Measurements from ENCODE around the gene PVR.
"Not testable (repeated sequence)": the region's sequence is repeated elsewhere in the genome, so short reads cannot be mapped to it uniquely, and the experiment has no call there.

Gene PVR

GRCh38 chr19:44648631-44649251 is 5.0 kb downstream of the PVR start:
- no peak for DNase-seq

DNA sequence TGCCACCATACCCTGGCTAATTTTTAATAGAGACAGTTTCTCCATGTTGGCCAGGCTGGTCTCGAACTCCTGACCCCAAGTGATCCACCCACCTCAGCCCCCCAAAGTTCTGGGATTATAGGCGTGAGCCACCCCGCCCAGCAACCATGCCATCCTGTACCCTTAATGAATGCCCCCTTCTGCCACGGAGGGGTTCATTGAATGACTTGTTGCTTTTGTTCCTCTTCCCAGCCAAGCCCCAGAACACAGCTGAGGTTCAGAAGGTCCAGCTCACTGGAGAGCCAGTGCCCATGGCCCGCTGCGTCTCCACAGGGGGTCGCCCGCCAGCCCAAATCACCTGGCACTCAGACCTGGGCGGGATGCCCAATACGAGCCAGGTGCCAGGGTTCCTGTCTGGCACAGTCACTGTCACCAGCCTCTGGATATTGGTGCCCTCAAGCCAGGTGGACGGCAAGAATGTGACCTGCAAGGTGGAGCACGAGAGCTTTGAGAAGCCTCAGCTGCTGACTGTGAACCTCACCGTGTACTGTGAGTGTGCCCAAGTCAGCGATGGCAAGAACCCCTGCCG is 6.0 kb downstream of the PVR start:
- DNase-seq: no peak

- no peak for DNase-seq
Observed at GRCh38 chr19:44653343-44653742, 9.6 kb downstream of the PVR start.

DNA sequence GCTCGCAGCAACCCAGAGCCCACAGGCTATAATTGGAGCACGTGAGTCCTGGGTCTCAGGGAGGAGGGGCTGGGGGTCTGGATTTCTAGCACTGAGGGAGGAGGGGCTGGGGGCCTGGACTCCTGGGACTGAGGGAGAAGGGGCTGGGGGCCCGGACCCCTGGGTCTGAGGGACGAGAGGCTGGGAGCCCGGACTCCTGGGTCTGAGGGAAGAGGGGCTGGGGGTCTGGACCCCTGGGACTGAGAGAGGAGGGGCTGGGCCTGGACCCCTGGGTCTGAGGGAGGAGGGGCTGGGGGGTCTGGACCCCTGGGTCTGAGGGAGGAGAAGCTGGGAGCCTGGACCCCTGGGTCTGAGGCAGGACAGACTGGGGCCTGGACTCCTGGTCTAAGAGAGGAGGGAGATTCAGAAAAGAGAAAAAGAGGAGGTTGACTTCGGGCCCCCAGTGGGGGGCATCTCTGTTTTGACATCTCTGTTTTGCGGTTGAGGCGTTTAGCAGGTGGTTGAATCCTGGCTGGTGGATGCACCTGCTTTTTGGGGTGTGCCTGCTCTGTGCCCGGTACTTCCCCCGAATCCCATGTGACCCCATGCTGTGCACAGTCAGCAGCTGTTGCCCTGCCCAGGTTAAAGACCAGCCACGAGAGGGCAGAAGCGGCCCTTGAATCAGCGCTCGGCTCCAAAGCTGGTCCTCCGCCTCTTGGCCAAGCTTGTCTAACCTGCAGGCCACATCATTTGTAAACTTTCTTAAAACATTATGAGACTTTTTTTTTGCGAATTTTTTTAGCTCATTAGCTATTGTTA is 10.5 kb downstream of the PVR start:
- peak; percentile 74 to 82 for DNase-seq

DNA sequence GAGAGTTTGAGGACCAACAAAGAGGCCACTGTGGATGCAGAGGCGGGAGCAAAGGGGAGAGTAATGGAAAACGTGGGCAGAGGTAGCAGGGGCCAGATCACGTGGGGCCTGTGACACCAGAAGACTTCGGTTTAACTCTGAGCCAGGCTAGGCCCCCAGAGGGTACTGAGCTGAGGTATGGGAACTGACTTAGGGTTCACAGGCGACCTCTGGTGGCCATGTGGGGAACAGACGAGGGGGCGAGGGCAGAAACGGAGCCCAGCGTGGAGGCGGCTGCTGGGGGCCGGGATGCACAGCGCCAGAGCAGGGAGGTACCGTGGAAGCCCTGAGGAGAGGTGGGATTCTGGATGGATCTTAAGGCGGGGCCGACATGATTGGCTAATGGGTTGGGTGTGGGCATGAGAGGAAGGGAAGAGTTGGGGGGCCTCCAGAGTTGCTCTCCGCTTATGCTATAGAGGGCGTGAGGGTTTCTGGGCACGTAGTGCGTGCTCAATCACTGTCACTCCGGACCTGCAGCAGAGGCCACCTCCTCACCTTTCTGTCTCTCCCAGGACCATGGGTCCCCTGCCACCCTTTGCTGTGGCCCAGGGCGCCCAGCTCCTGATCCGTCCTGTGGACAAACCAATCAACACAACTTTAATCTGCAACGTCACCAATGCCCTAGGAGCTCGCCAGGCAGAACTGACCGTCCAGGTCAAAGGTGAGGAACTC is 13.7 kb downstream of the PVR start:
- peak; percentile 76 to 79 for DNase-seq

- DNase-seq: no peak
Observed at GRCh38 chr19:44658069-44658733, 14.5 kb downstream of the PVR start.

- no peak for DNase-seq
Observed at GRCh38 chr19:44660081-44660480, 16.4 kb downstream of the PVR start.

DNA sequence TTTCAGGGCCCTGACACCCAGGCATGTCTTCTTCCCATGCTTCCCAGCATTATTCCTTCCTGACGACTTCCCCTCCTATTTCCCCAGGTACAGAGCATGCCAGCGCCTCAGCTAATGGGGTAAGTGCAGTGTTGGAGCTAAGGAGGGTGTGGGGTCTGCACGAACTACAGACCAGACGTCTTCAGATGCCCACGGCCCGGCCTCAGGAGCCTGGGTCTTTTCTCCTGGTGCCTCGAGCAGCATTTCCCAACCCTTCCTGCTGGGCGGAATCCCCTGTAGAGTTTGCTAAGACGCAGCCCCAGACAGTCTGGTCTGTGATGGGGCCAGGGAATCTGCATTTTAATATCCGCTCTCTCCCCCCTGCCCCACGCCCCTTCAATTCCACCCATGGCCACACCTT is 17.5 kb downstream of the PVR start:
- no peak for DNase-seq

GRCh38 chr19:44661904-44662303 is 18.2 kb downstream of the PVR start:
- DNase-seq: no peak

DNA sequence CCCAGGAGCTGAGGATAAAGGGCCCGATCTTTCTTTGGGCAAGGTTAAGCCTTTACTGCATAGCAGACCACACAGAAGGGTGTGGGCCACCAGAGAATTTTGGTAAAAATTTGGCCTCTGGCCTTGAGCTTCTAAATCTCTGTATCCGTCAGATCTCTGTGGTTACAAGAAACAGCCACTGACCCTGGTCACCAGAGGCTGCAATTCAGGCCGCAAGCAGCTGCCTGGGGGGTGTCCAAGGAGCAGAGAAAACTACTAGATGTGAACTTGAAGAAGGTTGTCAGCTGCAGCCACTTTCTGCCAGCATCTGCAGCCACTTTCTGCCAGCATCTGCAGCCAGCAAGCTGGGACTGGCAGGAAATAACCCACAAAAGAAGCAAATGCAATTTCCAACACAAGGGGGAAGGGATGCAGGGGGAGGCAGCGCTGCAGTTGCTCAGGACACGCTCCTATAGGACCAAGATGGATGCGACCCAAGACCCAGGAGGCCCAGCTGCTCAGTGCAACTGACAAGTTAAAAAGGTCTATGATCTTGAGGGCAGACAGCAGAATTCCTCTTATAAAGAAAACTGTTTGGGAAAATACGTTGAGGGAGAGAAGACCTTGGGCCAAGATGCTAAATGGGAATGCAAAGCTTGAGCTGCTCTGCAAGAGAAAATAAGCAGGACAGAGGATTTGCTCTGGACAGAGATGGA is 19.1 kb downstream of the PVR start:
- no peak for DNase-seq

GRCh38 chr19:44663996-44664395 is 20.3 kb downstream of the PVR start:
- no peak for DNase-seq

DNA sequence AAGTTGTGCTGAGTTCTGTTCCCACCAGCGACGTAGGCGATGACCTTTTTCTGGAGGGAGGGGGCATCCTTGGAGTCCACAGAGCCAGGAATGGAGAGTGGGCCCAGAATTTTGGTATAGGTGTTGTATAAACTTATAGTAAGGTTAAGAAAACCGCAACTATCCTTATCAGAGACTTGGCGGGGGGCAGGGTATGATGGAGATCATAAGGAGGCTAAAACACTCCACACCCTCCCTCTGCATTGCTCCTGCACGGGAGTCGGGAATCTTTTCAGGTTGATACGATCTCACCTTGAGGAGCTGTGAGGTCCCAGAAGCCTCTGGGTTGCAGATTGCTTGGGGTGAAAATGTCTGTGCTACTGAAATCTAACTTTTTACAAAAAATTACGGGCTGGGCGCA is 21.3 kb downstream of the PVR start:
- no peak for DNase-seq

- DNase-seq: no peak
Observed at GRCh38 chr19:44666852-44667556, 23.3 kb downstream of the PVR start.

DNA sequence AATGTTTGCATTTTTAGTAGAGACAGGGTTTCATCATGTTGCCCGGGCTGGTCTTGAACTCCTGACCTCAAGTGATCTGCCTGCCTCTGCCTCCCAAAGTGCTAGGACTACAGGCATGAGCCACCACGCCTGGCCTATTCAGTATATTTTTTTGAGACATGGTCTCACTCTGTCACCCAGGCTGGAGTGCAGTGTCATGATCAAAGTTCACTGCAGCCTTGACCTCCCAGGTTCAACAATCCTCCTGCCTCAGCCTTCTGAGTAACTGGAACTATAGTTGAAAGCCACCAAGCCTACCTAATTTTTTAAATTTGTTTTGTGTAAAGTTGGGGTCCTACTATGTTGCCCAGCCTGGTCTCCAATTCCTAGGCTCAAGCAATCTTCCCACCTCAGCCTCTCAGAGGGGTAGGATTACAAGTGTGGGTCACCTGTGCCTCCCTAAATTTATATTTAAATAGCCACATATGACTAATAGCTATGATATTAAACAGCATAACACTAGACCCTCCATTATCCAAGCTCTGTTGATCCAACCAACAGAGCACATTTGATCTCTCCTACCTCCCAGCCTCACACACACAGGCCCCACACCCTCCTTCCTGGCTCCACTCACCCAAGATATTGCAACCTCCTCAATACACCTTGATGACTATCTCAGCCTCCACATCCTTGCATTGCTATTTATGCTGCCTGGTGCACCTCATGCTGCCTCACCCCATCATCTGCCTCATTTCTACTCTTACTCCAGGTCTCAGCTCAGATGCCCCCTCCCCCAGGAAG is 25.5 kb downstream of the PVR start:
- no peak for DNase-seq

GRCh38 chr19:44670027-44670426 is 26.3 kb downstream of the PVR start:
- not testable (repeated sequence) for DNase-seq

DNA sequence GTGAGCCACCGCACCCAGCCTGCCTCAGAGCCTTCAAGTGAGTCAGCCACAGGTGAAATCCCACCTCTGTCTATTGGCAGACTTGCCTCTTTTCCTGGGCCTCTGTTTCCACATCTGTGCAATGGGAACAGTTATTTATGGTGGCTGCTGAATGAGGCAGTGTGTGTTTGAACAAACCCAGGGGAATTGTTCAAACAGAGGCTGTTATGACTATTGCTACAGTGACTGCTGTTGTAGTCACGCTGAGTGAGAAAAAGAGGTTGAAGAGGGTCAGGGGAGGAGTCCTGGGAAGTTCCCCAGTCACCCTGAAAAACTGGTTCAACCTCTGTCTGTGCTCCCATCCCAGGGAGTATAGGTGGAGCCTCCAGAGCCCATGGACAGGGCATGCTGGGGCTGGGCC is 27.7 kb downstream of the PVR start, which contains the start of gene CEACAM19:
Gene CEACAM19 (plus strand): TSS at position 83 of the 400 bp plus-strand sequence. CDS start 450 bp downstream, outside the sequence.
- no peak for DNase-seq

- no peak for DNase-seq
Observed at GRCh38 chr19:44672226-44672625, 28.5 kb downstream of the PVR start.

GRCh38 chr19:44673510-44673909 is 29.8 kb downstream of the PVR start:
- no peak for DNase-seq

GRCh38 chr19:44675521-44675920 is 31.8 kb downstream of the PVR start:
- no peak for DNase-seq

DNA sequence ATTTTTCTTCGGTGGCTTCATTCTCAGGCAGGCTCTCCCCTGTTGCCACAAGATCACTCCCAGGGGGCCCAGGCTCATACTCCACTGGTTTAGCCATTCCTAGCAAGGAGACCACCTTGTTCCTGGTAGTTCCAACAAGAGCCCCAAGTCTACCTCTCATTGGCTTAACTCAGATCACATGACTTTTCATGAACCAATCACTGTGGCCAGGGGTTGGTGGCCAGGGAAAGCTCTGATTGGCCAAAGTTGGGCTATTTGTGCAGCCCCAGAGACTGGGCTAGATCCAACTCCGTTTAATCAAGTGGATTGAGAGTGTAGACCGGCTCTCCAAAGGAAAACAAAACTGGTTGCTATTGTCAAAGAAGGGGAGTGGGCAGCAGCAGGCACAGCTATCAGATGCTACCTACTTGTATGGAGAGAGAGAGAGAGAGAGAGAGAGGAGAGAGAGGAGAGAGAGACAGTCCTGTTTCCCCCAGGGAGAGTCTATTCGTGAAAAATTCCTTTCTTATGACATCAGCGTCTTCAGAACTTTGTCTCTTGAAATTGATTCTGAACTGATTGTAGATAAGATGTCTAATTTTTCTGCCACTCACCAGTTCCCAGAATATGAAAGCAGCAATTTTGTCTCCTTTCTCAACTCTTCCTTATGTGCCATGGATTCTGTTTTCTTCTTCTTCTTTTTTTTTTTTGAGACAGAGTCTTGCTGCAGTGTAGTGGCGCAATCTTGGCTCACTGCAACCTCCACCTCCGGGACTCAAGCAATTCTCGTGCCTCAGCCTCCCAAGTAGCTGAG is 33.5 kb downstream of the PVR start:
- no peak for DNase-seq
